ENCODE measurements around the gene SCAMP1.

SCAMP1 gene

DNA sequence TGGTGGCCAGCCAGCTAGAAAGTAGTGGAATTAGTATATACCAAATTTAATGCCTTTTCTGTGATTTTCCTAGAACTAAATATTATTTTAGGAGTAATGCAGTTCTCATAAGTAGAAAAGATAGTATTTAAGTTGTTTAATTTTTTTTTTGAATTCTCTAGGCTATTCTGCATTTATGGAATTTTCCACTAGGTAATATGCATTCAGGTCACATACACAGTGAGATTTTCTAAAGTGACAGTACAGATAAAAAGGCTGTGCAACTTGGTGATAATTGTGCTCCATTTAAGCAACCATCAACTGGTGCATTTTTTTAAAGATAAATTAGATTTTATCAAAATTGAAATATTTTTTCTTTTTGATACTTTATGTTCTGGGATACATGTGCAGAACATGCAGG lies 111.5 kb downstream of the SCAMP1 start:
- TF ChIP-seq, protein P1, sequence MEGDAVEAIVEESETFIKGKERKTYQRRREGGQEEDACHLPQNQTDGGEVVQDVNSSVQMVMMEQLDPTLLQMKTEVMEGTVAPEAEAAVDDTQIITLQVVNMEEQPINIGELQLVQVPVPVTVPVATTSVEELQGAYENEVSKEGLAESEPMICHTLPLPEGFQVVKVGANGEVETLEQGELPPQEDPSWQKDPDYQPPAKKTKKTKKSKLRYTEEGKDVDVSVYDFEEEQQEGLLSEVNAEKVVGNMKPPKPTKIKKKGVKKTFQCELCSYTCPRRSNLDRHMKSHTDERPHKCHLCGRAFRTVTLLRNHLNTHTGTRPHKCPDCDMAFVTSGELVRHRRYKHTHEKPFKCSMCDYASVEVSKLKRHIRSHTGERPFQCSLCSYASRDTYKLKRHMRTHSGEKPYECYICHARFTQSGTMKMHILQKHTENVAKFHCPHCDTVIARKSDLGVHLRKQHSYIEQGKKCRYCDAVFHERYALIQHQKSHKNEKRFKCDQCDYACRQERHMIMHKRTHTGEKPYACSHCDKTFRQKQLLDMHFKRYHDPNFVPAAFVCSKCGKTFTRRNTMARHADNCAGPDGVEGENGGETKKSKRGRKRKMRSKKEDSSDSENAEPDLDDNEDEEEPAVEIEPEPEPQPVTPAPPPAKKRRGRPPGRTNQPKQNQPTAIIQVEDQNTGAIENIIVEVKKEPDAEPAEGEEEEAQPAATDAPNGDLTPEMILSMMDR (IDR thresholded peaks at IDR 0.05; ENCODE audit: low read depth, low read length): no peak
- no peak for DNase-seq (ENCODE audit: extremely low read depth, low read depth)

DNA sequence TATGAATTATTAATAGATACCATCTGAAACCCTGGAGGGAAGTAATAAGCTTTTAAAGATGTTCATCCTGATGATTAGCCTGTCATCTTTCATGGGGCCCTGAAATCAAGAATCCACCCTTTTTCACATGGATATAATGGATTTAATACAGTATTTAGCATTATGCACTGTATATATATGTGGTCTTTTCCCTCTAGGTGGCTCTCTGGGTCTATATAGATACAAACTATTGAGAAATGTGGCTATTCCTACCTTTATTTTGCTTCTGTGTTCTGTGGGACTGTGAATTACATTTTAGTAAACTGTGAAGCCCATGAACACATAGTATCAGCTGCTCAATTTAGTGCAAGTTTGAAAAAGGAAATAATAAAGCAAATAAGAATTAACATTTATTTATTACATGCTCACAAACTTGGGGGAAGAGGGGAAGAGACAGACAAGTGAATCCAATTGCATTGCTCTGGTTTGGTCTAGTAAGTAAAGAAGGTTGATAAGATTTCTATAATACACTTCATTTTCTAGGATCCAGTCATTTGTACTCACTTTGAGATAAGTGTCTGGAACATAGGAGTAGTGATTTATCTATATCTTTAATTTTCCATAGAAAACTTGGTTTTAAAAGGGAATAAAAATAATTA lies 112.2 kb downstream of the SCAMP1 start:
- TF ChIP-seq, protein P1 (IDR thresholded peaks at IDR 0.05; ENCODE audit: low read depth, low read length): peak; percentile 24
- DNase-seq (ENCODE audit: extremely low read depth, low read depth): no peak

DNA sequence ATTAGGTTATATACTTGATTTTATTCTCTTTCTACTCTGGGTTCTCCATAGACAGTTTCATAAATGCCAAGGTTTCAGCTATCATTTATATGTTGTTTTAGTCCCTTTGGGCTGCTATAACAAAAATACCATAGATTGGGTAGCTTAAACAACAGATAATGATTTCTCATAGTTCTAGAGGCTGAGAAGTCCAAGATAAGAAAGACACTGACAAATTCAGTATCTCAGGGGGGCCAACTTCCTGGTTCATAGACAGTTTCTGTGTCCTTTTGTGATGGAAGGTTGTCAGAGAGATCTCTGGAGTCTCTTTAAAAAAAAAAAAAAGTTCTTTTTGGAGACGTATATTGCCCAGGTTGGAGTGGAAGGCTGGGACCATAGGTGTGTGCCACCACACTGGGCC lies 113.3 kb downstream of the SCAMP1 start:
- no peak for DNase-seq (ENCODE audit: extremely low read depth, low read depth)
- TF ChIP-seq, protein P1 (IDR thresholded peaks at IDR 0.05; ENCODE audit: low read depth, low read length): no peak

DNA sequence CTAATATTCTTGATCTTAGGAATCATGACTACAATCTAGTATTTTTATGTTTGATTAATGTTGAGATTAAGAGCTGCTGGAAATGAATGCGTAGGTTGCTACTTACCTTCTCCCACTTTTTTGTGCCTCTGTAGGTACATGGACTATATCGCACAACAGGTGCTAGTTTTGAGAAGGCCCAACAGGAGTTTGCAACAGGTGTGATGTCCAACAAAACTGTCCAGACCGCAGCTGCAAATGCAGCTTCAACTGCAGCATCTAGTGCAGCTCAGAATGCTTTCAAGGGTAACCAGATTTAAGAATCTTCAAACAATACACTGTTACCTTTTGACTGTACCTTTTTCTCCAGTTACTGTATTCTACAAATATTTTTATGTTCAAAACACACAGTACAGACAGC lies 115.0 kb downstream of the SCAMP1 start:
- TF ChIP-seq, protein P1 (IDR thresholded peaks at IDR 0.05; ENCODE audit: low read depth, low read length): no peak
- no peak for DNase-seq (ENCODE audit: extremely low read depth, low read depth)

DNA sequence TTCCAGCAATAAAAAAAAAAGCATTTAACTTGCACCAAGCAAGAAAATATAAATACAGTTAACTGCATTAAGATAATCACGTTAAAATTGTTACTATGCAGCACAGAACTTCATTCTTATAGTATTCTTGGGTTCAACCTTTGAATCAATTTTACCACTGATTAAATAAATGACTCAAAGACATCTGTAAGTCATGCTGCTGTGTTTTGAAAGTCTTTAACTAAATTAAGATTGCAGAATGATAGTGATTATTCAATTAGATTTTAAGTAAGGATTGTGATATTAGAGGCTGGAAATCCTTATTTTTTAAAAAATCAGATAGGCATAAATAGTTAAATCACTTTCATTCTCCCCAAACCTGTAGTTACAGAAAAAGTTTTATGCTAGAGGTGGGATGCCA lies 116.4 kb downstream of the SCAMP1 start:
- TF ChIP-seq, protein P1 (IDR thresholded peaks at IDR 0.05; ENCODE audit: low read depth, low read length): no peak
- DNase-seq (ENCODE audit: extremely low read depth, low read depth): no peak

DNA sequence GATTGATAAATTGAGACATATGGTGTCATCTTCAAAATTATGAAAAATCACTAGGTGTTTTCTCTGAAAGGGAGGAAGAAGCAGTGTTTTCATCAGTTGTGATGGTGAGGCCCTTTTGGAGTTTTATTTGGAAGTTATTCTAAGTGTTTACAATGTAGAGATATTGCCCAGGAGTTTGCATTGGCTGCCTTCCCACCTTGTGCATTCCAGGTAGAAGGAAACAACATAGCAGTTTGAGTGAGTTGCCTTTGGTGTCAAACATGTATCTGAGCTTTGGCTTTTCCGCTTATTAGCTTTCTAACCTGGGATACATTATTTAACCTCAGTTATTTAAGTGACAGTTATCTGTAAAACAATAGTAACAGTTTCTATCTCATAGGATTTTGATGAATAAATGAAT lies 122.5 kb downstream of the SCAMP1 start:
- no peak for DNase-seq (ENCODE audit: extremely low read depth, low read depth)
- TF ChIP-seq, protein P1 (IDR thresholded peaks at IDR 0.05; ENCODE audit: low read depth, low read length): no peak

DNA sequence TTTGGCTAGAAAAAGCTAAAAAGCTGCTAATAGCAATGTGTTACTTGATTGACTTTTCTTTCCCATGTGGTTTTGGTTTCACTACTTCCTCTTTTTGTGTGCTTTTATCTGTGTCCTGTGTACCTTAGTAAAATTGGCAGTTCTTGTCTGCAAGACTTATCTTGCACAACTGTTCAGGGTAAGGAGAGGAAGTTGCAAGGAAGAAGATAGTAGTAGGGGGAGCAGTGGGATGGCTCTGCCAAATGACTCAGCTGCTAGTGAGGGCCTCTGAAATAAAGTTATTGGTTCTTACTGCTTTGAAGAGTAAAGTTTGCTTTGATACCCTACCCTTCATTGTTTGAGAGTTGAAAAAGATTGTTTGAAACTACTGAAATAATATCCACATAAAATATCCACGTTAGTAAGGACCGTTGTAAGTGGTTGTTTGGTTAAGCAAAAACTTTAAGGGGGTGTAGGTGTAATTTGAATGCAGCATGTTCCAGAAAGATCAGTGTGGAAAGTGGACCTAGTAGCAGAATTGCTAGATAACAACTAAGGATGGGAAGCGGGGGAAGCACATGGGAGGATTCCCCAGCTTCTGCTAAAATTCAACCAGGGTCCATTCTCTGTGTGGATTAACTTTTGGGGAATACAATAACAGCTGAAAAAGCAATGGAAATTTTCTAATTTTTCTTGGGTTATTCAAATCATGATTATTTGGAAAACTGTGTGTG lies 123.5 kb downstream of the SCAMP1 start:
- no peak for DNase-seq (ENCODE audit: extremely low read depth, low read depth)
- TF ChIP-seq, protein P1 (IDR thresholded peaks at IDR 0.05; ENCODE audit: low read depth, low read length): no peak; the same call in 1 of the 2 replicates

Measured in AG09319 (cell line).